ENCODE data around the gene CHCHD1.
"Not testable (repeated sequence)": the region's sequence is repeated elsewhere in the genome, so short reads cannot be mapped to it uniquely, and the experiment has no call there.

The CHCHD1 gene

GRCh38 chr10:73814896-73815718 is 33.3 kb downstream of the CHCHD1 start:
- no peak for DNase-seq

DNA sequence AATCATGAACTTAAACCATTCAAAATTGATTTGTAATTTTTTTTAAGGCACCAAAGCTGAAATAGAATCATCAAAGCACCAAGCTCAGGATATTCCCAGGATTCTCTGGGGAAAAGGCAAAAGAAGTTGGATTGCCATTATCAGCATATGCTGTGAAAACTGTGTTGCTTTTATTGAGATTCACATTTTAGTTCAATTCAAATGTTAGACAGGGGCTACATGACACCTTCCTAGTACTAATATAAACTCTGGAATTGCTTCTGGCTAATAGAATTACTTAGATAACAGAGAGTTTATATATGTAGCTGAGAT is 33.8 kb downstream of the CHCHD1 start:
- no peak for DNase-seq

- no peak for DNase-seq
These were observed 35.3 kb downstream of the CHCHD1 start for GRCh38 chr10:73816917-73817729.

DNA sequence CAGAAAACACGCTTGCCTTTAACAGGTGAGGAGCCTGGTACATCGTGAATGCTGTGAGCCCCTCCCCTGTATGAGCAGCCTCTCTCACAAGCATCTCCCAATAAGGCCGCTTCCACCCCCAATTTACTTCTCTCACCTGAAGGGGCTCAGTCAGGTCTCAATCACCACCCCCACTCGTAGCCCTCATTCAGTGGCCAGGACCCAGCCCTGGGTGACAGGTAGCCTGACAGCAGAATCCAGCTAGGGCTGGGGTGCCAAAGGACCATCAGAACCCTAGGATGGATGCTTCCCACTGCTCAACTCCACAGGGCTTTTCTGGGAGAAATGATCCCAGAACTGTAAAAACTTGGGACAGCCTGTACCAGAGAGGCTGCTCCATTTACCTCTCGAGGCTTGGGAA is 36.0 kb downstream of the CHCHD1 start:
- no peak for DNase-seq

DNA sequence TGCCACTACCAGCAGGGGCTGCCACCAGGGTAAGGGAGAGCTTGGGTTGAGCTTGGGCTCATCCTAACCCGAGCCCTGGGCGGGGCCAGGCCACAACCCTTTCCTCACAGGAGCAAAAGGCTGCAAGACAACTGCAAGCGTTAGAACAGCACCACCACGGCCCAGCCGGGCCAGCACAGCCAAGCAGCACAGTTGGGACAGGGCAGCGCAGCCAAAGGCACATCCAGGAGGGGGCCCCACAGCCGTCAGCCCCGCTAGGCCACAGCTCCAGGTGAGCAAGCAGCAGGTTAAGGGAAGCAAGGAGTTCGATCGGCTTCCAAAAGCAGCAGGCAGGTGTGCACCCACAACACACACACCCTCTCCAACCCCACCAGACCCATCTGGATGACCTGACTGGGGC is 36.6 kb downstream of the CHCHD1 start:
- no peak for DNase-seq

DNA sequence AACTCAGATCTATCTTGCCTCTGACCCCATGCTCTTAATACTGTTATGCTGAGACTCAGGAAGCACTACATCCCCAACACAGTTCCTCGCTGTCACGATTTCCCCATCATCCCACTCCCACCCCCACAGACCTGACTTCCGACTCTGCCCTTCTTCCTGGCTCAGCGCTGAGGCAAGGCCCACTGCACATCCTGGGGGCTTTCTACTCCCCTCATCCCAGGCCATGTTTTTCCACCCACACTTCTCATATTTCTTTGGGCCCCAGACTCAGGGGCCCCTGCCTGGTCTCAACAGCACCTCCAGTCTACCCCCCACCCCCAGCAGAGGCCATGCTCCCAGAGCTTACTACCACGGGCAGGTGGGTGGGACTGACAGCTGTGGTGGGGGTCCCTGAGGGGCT is 37.2 kb downstream of the CHCHD1 start:
- no peak for DNase-seq

GRCh38 chr10:73819513-73820093 is 37.8 kb downstream of the CHCHD1 start:
- DNase-seq = no peak

- DNase-seq = no peak
These were observed 41.5 kb downstream of the CHCHD1 start for GRCh38 chr10:73823391-73823790.

- DNase-seq = no peak
These were observed 42.4 kb downstream of the CHCHD1 start for GRCh38 chr10:73824146-73824725.

GRCh38 chr10:73827346-73828089 is 45.7 kb downstream of the CHCHD1 start:
- DNase-seq = no peak

DNA sequence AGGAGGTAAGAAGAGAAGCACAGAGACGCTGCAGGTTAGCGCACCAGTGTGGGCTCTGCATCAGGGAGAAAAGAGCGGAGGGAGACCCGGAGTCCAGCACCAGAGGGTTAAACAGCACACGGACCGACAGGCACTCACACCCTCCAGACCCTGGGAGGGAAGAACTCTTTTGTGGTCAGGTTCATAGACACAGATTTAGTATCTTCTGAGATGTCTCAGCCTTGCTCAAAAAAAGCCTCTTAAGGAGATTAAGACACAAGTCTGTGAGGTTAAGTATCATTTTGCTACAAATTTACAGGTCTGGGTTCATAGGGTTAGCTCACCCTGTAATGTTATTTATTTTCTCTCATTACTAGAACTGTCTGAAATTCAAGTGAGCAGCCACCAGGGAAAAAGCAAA is 46.3 kb downstream of the CHCHD1 start:
- DNase-seq = no peak

GRCh38 chr10:73829090-73829489 is 47.2 kb downstream of the CHCHD1 start:
- DNase-seq = not testable (repeated sequence)
